GM21390 (cell line): Measurements from ENCODE around the gene PDE8B.

Source experiments
- ATAC-seq: cut with Tn5 transposase; IDR thresholded peaks from one replicate; pipeline ENCODE4 v1.9.1; 2021; ENCODE audit not compliant: unreplicated experiment

The PDE8B gene

GRCh38 chr5:77316871-77317661 is 106.6 kb downstream of the PDE8B start:
- no peak for ATAC-seq

GRCh38 chr5:77318060-77318459 is 107.6 kb downstream of the PDE8B start:
- ATAC-seq = no peak

- ATAC-seq = no peak
These were observed 108.8 kb downstream of the PDE8B start for GRCh38 chr5:77319117-77319804.

GRCh38 chr5:77321793-77322394 is 111.4 kb downstream of the PDE8B start:
- ATAC-seq = no peak

- no peak for ATAC-seq
These were observed 111.9 kb downstream of the PDE8B start for GRCh38 chr5:77322406-77322805.

- no peak for ATAC-seq
These were observed 115.6 kb downstream of the PDE8B start for GRCh38 chr5:77325921-77326541.

GRCh38 chr5:77326986-77327734 is 116.7 kb downstream of the PDE8B start:
- no peak for ATAC-seq

GRCh38 chr5:77328930-77329647 is 118.6 kb downstream of the PDE8B start:
- ATAC-seq = no peak

GRCh38 chr5:77329664-77330430 is 119.4 kb downstream of the PDE8B start:
- ATAC-seq = no peak

- ATAC-seq = no peak
These were observed 122.6 kb downstream of the PDE8B start for GRCh38 chr5:77333036-77333435.

- no peak for ATAC-seq
These were observed 123.1 kb downstream of the PDE8B start for GRCh38 chr5:77333451-77334123.

GRCh38 chr5:77337246-77337645 is 126.8 kb downstream of the PDE8B start:
- ATAC-seq = no peak

GRCh38 chr5:77337686-77338085 is 127.2 kb downstream of the PDE8B start:
- ATAC-seq = no peak

GRCh38 chr5:77339337-77339890 is 128.9 kb downstream of the PDE8B start:
- no peak for ATAC-seq

GRCh38 chr5:77343165-77343564 is 132.7 kb downstream of the PDE8B start:
- ATAC-seq = no peak

GRCh38 chr5:77347435-77348098 is 137.1 kb downstream of the PDE8B start:
- no peak for ATAC-seq

- ATAC-seq = no peak
These were observed 142.8 kb downstream of the PDE8B start for GRCh38 chr5:77353251-77353650.

GRCh38 chr5:77354454-77354853 is 144.0 kb downstream of the PDE8B start:
- no peak for ATAC-seq
